Measurements from ENCODE around the gene ITPR2. TPM values are rescaled to one million over a fixed set of nuclear protein-coding genes. Genes with fewer than 3 reads are reported as not detected.

Gene ITPR2
- total and polyA plus RNA-seq, 2 of the 8 experiments (the other 6 are each of a cell fraction or from before 2014, with no cell fraction given), result 4.1 to 48.3 TPM

GRCh38 chr12:26345471-26346003 is 487.5 kb downstream of the ITPR2 start (continued):
- no peak for TF ChIP-seq SRF (IDR thresholded peaks at IDR 0.05; ENCODE audit: low read depth, low read length)
- TF ChIP-seq NANOG (IDR thresholded peaks at IDR 0.05; ENCODE audit: insufficient read depth, low read depth, low read length, poor library complexity, severe bottlenecking), result no peak
- no peak for TF ChIP-seq RXRA (IDR thresholded peaks at IDR 0.05; ENCODE audit: insufficient read depth, low read depth, low read length)
- no peak for TF ChIP-seq GABPA (IDR thresholded peaks at IDR 0.05; ENCODE audit: borderline replicate concordance, insufficient read depth, low read length)
- TF ChIP-seq CHD2 (IDR thresholded peaks at IDR 0.05; ENCODE audit: low read length), result no peak
- no peak for TF ChIP-seq TAF7 (optimal IDR thresholded peaks at IDR 0.05; ENCODE audit: borderline replicate concordance, low read depth, low read length)
